ENCODE data around the gene LCP2. TPM values are rescaled to one million over a fixed set of nuclear protein-coding genes. Genes with fewer than 3 reads are reported as not detected.

LCP2 gene
- total RNA-seq, 2 donors from 2014 or later: 56.9 to 76.5 TPM

GRCh38 chr5:170341545-170341944, 44.0 kb upstream of the LCP2 start:
- peaks cover 5% of the 10 kb centered on the region for H3K9me3 ChIP-seq
- no peak for ATAC-seq (ENCODE audit: insufficient number of reproducible peaks, low FRiP score, low read depth)
- no peak overlapping the region for H3K27ac ChIP-seq

GRCh38 chr5:170339780-170340167, 42.2 kb upstream of the LCP2 start:
- Histone ChIP-seq H3K36me3 (no peaks in the 10 kb centered on the region), H3K27me3 (replicated peaks; ENCODE audit: insufficient read depth) (no peaks in the 10 kb centered on the region), H3K27ac (no peak overlapping the region), H3K4me1 (ENCODE audit: control insufficient read depth in 1 of 2, low read depth in 2 of 2) (no peaks in the 10 kb centered on the region), H3K4me3 (no peak overlapping the region), H3K9me3 (no peaks in the 10 kb centered on the region)
- no peak for TF ChIP-seq CTCF (IDR thresholded peaks at IDR 0.05)
- DNase-seq (ENCODE audit: low spot score) (no peak), ATAC-seq (ENCODE audit: insufficient number of reproducible peaks, low FRiP score, low read depth) (no peak)

More at GRCh38 chr5:170341545-170341944, 44.0 kb upstream of the LCP2 start:
- Histone ChIP-seq H3K4me1 (ENCODE audit: control insufficient read depth in 1 of 2, low read depth in 2 of 2) (no peaks in the 10 kb centered on the region), H3K27me3 (replicated peaks; ENCODE audit: insufficient read depth) (no peaks in the 10 kb centered on the region), H3K36me3 (no peaks in the 10 kb centered on the region), H3K4me3 (no peak overlapping the region)
- no peak for DNase-seq (ENCODE audit: low spot score)
- TF ChIP-seq CTCF (IDR thresholded peaks at IDR 0.05): no peak

DNA sequence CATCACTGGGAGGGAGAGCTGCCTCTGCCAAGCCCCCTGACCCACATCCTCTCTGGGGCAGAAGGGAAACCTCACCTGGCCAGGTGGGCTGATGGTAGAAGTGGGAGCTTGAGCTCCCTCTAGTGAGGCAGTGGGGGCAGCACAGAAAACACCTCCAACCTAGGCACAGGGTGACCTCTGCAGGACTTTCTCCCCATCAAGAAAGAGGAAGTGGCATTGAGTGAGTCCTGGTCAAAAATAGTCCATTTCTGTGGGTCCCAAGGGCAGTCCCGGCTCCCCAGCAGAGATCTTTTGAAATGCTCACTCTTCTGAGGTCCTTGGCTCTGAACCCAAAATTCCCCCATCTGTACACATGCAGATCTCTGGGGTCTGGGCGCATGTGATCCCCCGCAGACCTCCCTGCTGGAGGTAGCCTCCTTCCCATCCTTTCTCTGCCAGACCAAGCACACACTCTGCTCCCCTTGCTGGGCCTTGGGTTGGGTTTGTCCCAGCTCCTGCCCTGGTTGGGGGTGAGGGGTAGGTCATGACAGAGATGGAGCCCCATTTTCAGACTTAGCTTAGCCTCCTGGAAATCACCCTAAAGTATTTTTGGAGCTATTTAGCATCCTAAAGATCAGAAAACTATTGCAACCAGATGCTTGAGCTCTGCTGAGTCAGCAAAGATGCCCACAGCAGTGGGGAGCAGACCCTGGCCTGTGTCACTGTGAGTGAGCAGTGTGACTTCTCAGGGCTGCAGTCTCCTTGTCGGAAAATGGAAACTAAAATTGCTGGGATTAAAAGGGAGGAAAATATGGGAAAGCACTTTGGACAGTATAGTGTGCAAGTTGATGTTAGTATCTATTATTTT, 41.6 kb upstream of the LCP2 start:
- no peaks in the 10 kb centered on the region for H3K27me3 ChIP-seq (replicated peaks; ENCODE audit: insufficient read depth)
- DNase-seq (ENCODE audit: low spot score): no peak
- TF ChIP-seq CTCF (IDR thresholded peaks at IDR 0.05): no peak
- H3K9me3 ChIP-seq: no peaks in the 10 kb centered on the region
- no peaks in the 10 kb centered on the region for H3K36me3 ChIP-seq
- H3K27ac ChIP-seq: no peak overlapping the region
- no peak for ATAC-seq (ENCODE audit: insufficient number of reproducible peaks, low FRiP score, low read depth)
- H3K4me3 ChIP-seq: no peak overlapping the region
- H3K4me1 ChIP-seq (ENCODE audit: control insufficient read depth in 1 of 2, low read depth in 2 of 2): no peaks in the 10 kb centered on the region

DNA sequence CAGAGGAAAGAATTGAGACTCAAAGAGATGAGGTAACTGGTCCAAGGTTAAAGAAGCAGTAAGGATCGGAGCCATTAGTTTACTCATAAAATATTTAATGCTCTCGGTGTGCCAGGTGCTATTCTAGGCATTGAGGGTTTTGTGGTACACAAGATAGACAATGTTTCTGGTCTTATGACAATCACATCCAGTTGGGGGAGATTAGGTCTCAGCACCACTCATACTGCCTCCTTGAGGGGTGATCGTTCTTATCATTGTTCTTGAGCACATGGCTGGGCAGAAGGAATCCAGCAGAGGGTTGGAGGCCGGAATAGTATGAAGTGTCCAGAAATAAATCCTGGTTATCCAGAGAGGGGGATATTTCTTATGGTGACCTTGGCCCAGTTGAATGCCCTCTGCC, 40.7 kb upstream of the LCP2 start:
- H3K4me3 ChIP-seq: no peak overlapping the region
- DNase-seq (ENCODE audit: low spot score): no peak
- no peak overlapping the region for H3K27ac ChIP-seq
- no peak for ATAC-seq (ENCODE audit: insufficient number of reproducible peaks, low FRiP score, low read depth)
- no peaks in the 10 kb centered on the region for H3K36me3 ChIP-seq
- H3K4me1 ChIP-seq (ENCODE audit: control insufficient read depth in 1 of 2, low read depth in 2 of 2): peaks cover 0 to 4% of the 10 kb centered on the region in 2 donors
- no peaks in the 10 kb centered on the region for H3K9me3 ChIP-seq
- no peaks in the 10 kb centered on the region for H3K27me3 ChIP-seq (replicated peaks; ENCODE audit: insufficient read depth)
- no peak for TF ChIP-seq CTCF (IDR thresholded peaks at IDR 0.05)

DNA sequence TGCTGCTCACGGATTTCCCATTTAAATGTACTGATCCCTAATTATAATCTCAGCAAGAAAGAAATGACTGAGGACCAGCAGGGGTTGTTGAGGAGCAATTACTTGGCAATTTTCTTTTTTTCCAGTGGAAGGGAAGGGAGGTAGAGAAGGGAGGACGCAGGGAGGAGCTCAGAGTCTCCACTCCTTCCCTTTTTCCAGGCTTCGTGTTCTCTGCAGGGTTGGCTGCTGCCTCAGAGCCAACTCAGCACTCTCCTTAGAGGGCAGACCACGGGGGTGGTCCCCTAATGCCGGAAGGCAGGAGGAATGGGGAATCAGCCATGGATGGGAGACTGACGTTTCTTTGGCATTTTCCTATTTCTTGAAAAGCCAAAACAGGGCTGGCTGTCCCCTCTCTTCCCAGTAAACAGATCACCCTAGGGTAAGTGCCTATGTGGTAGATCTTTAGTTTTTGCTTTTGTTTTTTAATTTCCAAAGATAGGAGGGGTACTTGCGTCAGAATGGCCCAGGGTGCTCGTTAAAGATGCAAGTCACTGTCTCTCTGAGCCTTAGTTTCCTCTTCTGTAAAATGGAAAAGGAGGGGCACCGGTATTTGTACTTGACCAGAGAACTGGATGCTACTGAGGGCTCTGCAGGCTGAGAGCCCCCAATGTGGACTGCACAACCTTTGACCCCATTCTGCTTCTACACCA, 39.6 kb upstream of the LCP2 start:
- no peak for ATAC-seq (ENCODE audit: insufficient number of reproducible peaks, low FRiP score, low read depth)
- Histone ChIP-seq H3K27me3 (replicated peaks; ENCODE audit: insufficient read depth) (no peaks in the 10 kb centered on the region), H3K4me1 (ENCODE audit: control insufficient read depth in 1 of 2, low read depth in 2 of 2) (peaks cover 0 to 4% of the 10 kb centered on the region in 2 donors), H3K9me3 (no peaks in the 10 kb centered on the region), H3K36me3 (no peaks in the 10 kb centered on the region), H3K4me3 (no peak overlapping the region), H3K27ac (no peak overlapping the region)
- DNase-seq (ENCODE audit: low spot score): no peak
- no peak for TF ChIP-seq CTCF (IDR thresholded peaks at IDR 0.05)

Data from thoracic aorta (tissue), 2 donors.